Natural killer cell (primary cell): ENCODE measurements around the gene GMCL1. TPM values are rescaled to one million over a fixed set of nuclear protein-coding genes. Genes with fewer than 3 reads are reported as not detected.

ENCODE experiments used
- ATAC-seq, 3 donors: fragments of 150-1000 bp in 2 of 3; fragments of 200-7000 bp in 1 of 3; cut with Tn5 transposase; 1 replicate in 1 of 3; 2 replicates in 2 of 3; pipeline ENCODE4 v1.10.0; 2021; ENCODE audit warnings: mild to moderate bottlenecking in 2 of 3, moderate library complexity in 2 of 3
- DNase-seq, 2 donors: peaks; one replicate each; pipeline versions ENCODE4 v3.0.0 to v3.0.0-alpha.2; 2013 to 2021; ENCODE audit warnings: mixed read lengths in 1 of 2
- H3K27ac ChIP-seq: one replicate; pipeline ENCODE4 v1.5.1; 2013; ENCODE audit warnings: mild to moderate bottlenecking, low read length
- H3K27me3 ChIP-seq: one replicate; pipeline ENCODE4 v1.6.1; 2013; ENCODE audit warnings: low read length; ENCODE audit not compliant: control insufficient read depth, insufficient read depth
- H3K36me3 ChIP-seq: one replicate; pipeline ENCODE4 v1.6.1; 2013; ENCODE audit warnings: low read length; ENCODE audit not compliant: control insufficient read depth, insufficient read depth
- H3K4me1 ChIP-seq: one replicate; pipeline ENCODE4 v1.6.1; 2013; ENCODE audit warnings: low read length; ENCODE audit not compliant: control insufficient read depth, insufficient read depth
- H3K4me3 ChIP-seq: one replicate; pipeline ENCODE4 v1.5.1; 2013; ENCODE audit warnings: low read length
- H3K9me3 ChIP-seq: one replicate; pipeline ENCODE4 v1.6.1; 2013; ENCODE audit warnings: low read length; ENCODE audit not compliant: control insufficient read depth, insufficient read depth
- H3K27ac Mint-ChIP-seq, 2 donors: one replicate each; pipeline ENCODE4 v1.8.0; 2022; ENCODE audit warnings: mild to moderate bottlenecking in 2 of 2, mixed read lengths in 2 of 2, moderate library complexity in 1 of 2
- H3K27me3 Mint-ChIP-seq, 2 donors: one replicate each; pipeline ENCODE4 v1.8.0; 2022; ENCODE audit warnings: low read depth in 2 of 2, mixed read lengths in 2 of 2
- H3K36me3 Mint-ChIP-seq: one replicate; pipeline ENCODE4 v1.8.0; 2022; ENCODE audit warnings: mixed read lengths
- H3K4me1 Mint-ChIP-seq, 2 donors: one replicate each; pipeline ENCODE4 v1.8.0; 2022; ENCODE audit warnings: mixed read lengths in 2 of 2
- H3K4me3 Mint-ChIP-seq: one replicate; pipeline ENCODE4 v1.8.0; 2022; ENCODE audit warnings: mild to moderate bottlenecking, moderate library complexity, mixed read lengths
- H3K9me3 Mint-ChIP-seq, 2 donors: one replicate each; pipeline ENCODE4 v1.8.0; 2022; ENCODE audit warnings: mixed read lengths in 2 of 2
- WGBS: methylation state at CpG from one replicate; pipeline ENCODE4 v1.1.7; 2013; ENCODE audit warnings: missing lambda C conversion rate; ENCODE audit not compliant: insufficient coverage; 5-methylcytosine and 5-hydroxymethylcytosine counted together
- intact Hi-C: fragments of 100-400 bp; cut with micrococcal nuclease; formaldehyde crosslinking; loops from one replicate; pipeline ENCODE4 v1.14.2; 2022
- total RNA-seq, 4 donors: library from RNA; stranded (reverse); fragments of 120-200 nt in 1 of 4; gene quantifications; one replicate each; pipeline versions ENCODE4 v1.2.3 to v1.2.4, GENCODE V29; 2013 to 2022
- TF ChIP-seq, protein P1 (sequence below): fragments of 200-600 bp; IDR thresholded peaks from one replicate; pipeline ENCODE4 v1.8.0; 2022; ENCODE audit warnings: antibody characterized with exemption

Gene GMCL1
- total RNA-seq, 3 donors from 2014 or later (not counting 1 experiment from before 2014, with no cell fraction given): 34.6 to 49.4 (median 35.9) TPM

DNA sequence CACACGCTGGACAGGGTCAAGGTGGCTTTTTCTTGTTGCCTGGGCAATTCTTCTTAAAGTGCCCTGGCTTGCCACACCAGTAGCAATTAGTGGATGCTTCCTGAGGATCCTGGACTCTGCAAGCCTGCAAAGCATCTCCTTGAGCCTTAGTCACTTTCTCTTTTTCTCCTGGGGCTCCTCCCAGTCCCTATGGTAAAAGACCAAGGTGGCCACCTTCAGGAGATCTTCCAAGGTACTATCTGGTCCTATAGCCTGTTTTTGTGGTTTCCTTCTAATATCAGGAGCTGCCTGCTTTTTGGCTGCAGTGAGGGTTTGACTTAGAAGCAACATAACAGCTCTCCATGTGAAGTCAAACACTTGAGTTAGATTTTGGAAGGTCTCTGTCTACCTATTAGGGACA is 33.3 kb upstream of the GMCL1 start:
- Histone ChIP-seq H3K27me3 (no peaks in the 10 kb centered on the region), H3K4me1 (peaks cover 9% of the 10 kb centered on the region), H3K27ac (no peak overlapping the region), H3K4me3 (no peak overlapping the region), H3K9me3 (no peaks in the 10 kb centered on the region), H3K36me3 (no peaks in the 10 kb centered on the region)
- Mint-ChIP-seq H3K4me3 (no peak overlapping the region), H3K27me3 (no peaks in the 10 kb centered on the region), H3K4me1 (peaks cover 32 to 44% of the 10 kb centered on the region in 2 donors), H3K27ac (no peak overlapping the region), H3K9me3 (no peaks in the 10 kb centered on the region), H3K36me3 (no peaks in the 10 kb centered on the region)
- DNase-seq (no peak), ATAC-seq (no peak)
- intact Hi-C loops: no loop called here
- TF ChIP-seq, protein P1, sequence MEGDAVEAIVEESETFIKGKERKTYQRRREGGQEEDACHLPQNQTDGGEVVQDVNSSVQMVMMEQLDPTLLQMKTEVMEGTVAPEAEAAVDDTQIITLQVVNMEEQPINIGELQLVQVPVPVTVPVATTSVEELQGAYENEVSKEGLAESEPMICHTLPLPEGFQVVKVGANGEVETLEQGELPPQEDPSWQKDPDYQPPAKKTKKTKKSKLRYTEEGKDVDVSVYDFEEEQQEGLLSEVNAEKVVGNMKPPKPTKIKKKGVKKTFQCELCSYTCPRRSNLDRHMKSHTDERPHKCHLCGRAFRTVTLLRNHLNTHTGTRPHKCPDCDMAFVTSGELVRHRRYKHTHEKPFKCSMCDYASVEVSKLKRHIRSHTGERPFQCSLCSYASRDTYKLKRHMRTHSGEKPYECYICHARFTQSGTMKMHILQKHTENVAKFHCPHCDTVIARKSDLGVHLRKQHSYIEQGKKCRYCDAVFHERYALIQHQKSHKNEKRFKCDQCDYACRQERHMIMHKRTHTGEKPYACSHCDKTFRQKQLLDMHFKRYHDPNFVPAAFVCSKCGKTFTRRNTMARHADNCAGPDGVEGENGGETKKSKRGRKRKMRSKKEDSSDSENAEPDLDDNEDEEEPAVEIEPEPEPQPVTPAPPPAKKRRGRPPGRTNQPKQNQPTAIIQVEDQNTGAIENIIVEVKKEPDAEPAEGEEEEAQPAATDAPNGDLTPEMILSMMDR: no peak
- 92% methylated on average over 1 of the region's 1 CpG for WGBS

DNA sequence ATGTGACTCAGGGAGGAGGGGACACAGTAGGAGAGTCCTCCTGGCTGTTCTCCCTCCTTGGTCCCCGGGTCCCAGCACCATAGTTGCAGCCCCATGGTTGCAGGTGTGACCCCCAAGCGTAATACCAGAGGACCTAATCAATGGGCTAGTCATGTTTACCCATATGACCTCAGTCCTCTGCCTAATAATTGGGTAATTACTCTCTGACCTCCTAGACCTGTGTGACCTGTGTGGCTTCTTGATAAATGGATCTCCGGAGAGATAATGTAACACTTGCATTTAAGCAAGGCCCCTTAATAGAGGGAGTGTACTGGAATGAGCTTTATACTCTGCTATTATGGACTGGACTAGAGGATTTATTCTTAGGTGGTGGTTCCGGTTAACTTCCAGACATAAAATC is 32.2 kb upstream of the GMCL1 start:
- Histone ChIP-seq H3K27me3 (no peaks in the 10 kb centered on the region), H3K4me3 (no peak overlapping the region), H3K27ac (no peak overlapping the region), H3K4me1 (peaks cover 9% of the 10 kb centered on the region), H3K36me3 (no peaks in the 10 kb centered on the region), H3K9me3 (no peaks in the 10 kb centered on the region)
- H3K4me1 Mint-ChIP-seq: peaks cover 32 to 51% of the 10 kb centered on the region in 2 donors
- intact Hi-C loops: no loop called here
- 88% methylated on average over 3 of the region's 4 CpGs for WGBS
- H3K9me3 Mint-ChIP-seq: no peaks in the 10 kb centered on the region
- no peaks in the 10 kb centered on the region for H3K27me3 Mint-ChIP-seq
- peak overlapping the region; percentile 79 to 95 for H3K27ac Mint-ChIP-seq
- no peak for ATAC-seq
- no peak for DNase-seq
- TF ChIP-seq, protein P1: no peak
- H3K4me3 Mint-ChIP-seq: peak overlapping the region; percentile 73
- no peaks in the 10 kb centered on the region for H3K36me3 Mint-ChIP-seq

DNA sequence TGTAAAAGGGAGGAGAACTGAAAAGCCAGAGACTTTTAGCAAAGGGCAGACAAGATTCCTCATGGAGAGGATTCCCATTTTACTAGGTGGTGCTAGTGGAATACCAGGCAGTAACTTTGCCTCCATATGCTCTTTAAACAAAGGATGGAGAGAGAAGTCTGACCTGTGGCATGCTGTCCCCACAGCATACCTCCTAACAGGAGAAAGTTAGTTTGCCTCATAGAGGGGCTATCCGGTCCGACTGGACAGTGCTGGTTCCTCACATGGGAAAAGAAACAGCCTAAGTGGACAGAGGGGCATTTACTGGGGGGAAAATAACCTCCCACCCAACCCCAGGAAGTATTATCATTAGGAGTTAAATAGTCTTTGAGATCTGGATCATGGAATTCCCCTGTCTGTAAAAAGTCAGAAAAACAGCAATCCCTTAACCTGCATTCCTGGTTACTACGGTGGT is 31.6 kb upstream of the GMCL1 start:
- H3K4me1 ChIP-seq: peaks cover 9% of the 10 kb centered on the region

More for the DNA sequence above, 31.6 kb upstream of the GMCL1 start:
- Mint-ChIP-seq H3K36me3 (no peaks in the 10 kb centered on the region), H3K27me3 (no peaks in the 10 kb centered on the region), H3K9me3 (no peaks in the 10 kb centered on the region), H3K4me3 (peak overlapping the region; percentile 73), H3K4me1 (peaks cover 32 to 51% of the 10 kb centered on the region in 2 donors), H3K27ac (peak overlapping the region; percentile 79 to 95)
- no peak overlapping the region for H3K27ac ChIP-seq
- H3K4me3 ChIP-seq: no peak overlapping the region
- WGBS: 50% methylated on average over 1 of the region's 3 CpGs
- DNase-seq: no peak
- no peak for ATAC-seq
- no peaks in the 10 kb centered on the region for H3K9me3 ChIP-seq
- H3K36me3 ChIP-seq: no peaks in the 10 kb centered on the region
- no peaks in the 10 kb centered on the region for H3K27me3 ChIP-seq
- intact Hi-C loops: no loop called here
- TF ChIP-seq, protein P1: no peak
